H1 (cell line): ENCODE measurements around the gene TAGLN2. TPM values are rescaled to one million over a fixed set of nuclear protein-coding genes. Genes with fewer than 3 reads are reported as not detected.
A peak's percentile ranks its signal among the peaks of the same experiment; 100 is the strongest.

Source experiments
- CTCF ChIA-PET: fragments of 300-600 bp; sonication (Branson Sonifier 250); formaldehyde crosslinking; loops from one replicate; lab custom pipeline; 2021; ENCODE audit not compliant: partially characterized antibody; lab: Charles Lee
- POLR2A ChIA-PET: fragments of 300-600 bp; sonication (Branson Sonifier 250); formaldehyde crosslinking; loops from one replicate; lab custom pipeline; 2021; ENCODE audit warnings: inconsistent platforms; ENCODE audit not compliant: partially characterized antibody; lab: Charles Lee
- DNase-seq, 2 experiments: peaks; one replicate each; pipeline versions ENCODE4 v3.0.0 to v3.0.0-alpha.2; 2010 to 2022; ENCODE audit warnings: low spot score in 2 of 2, low read depth in 1 of 2, mixed read lengths in 1 of 2
- FAIRE-seq: peaks from 2 replicates; lab custom pipeline; 2011; peaks lifted over from hg19 to GRCh38; lab: Jason Lieb, UNC
- H2AFZ ChIP-seq: 2 replicates; pipeline ENCODE4 v1.8.1; 2012; ENCODE audit warnings: low read length, inconsistent platforms
- H2AK5ac ChIP-seq: 2 replicates; pipeline ENCODE4 v1.6.1; 2013; ENCODE audit warnings: low read depth, low read length
- H2BK120ac ChIP-seq: replicated peaks from 2 replicates; pipeline ENCODE3; 2013; ENCODE audit warnings: low read depth, low read length, inconsistent platforms
- H2BK12ac ChIP-seq: 2 replicates; pipeline ENCODE4 v1.6.1; 2013; ENCODE audit warnings: low read depth, low read length
- H2BK15ac ChIP-seq: 2 replicates; pipeline ENCODE4 v1.6.1; 2013; ENCODE audit warnings: low read length
- H2BK20ac ChIP-seq: 2 replicates; pipeline ENCODE4 v1.6.1; 2013; ENCODE audit warnings: low read length
- H2BK5ac ChIP-seq: 2 replicates; pipeline ENCODE4 v1.6.1; 2013; ENCODE audit warnings: low read depth, low read length
- H3K14ac ChIP-seq: 2 replicates; pipeline ENCODE4 v1.6.1; 2013; ENCODE audit warnings: inconsistent platforms; ENCODE audit not compliant: insufficient read length
- H3K18ac ChIP-seq: 2 replicates; pipeline ENCODE4 v1.6.1; 2013; ENCODE audit warnings: low read length; ENCODE audit errors: extremely low read depth
- H3K23ac ChIP-seq: 2 replicates; pipeline ENCODE4 v1.6.1; 2013; ENCODE audit warnings: inconsistent platforms; ENCODE audit not compliant: insufficient read length
- H3K23me2 ChIP-seq: 2 replicates; pipeline ENCODE4 v1.6.1; 2013; ENCODE audit warnings: low read depth, low read length
- H3K27ac ChIP-seq: 2 replicates; pipeline ENCODE4 v1.6.1; 2011; ENCODE audit warnings: low read depth, low read length, inconsistent platforms
- H3K27me3 ChIP-seq, 4 experiments: replicated peaks in 1 of 4; 1 replicate in 1 of 4; 2 replicates in 3 of 4; pipeline versions ENCODE4 v1.6.1 to v1.8.1; 2011 to 2013; ENCODE audit warnings: low read length in 3 of 4, mild to moderate bottlenecking in 3 of 4, inconsistent platforms in 2 of 4, mixed read lengths in 2 of 4, moderate library complexity in 1 of 4; ENCODE audit not compliant: control insufficient read depth in 3 of 4, insufficient read depth in 3 of 4; ENCODE audit errors: extremely low read depth in 1 of 4
- H3K36me3 ChIP-seq, 4 experiments: 2 replicates each; pipeline versions ENCODE4 v1.6.1 to v1.8.1; 2011 to 2013; ENCODE audit warnings: mild to moderate bottlenecking in 4 of 4, low read length in 3 of 4, moderate library complexity in 2 of 4, control low read depth in 1 of 4, inconsistent platforms in 1 of 4; ENCODE audit not compliant: insufficient read depth in 4 of 4, control insufficient read depth in 2 of 4
- H3K4ac ChIP-seq: replicated peaks from 2 replicates; pipeline ENCODE3; 2013; ENCODE audit warnings: low read length, low read depth, mixed read lengths, inconsistent platforms; ENCODE audit not compliant: insufficient read length
- H3K4me1 ChIP-seq, 4 experiments: replicated peaks in 1 of 4; 1 replicate in 1 of 4; 2 replicates in 3 of 4; pipeline versions ENCODE4 v1.6.1 to v1.8.1; 2011 to 2013; ENCODE audit warnings: low read length in 3 of 4, inconsistent platforms in 2 of 4, mixed read lengths in 1 of 4; ENCODE audit not compliant: insufficient read depth in 4 of 4, control insufficient read depth in 3 of 4
- H3K4me2 ChIP-seq, 2 experiments: 2 replicates each; pipeline versions ENCODE4 v1.6.1 to v1.8.1; 2011 to 2013; ENCODE audit warnings: low read depth in 2 of 2, low read length in 2 of 2, control low read depth in 1 of 2, inconsistent platforms in 1 of 2, mild to moderate bottlenecking in 1 of 2; ENCODE audit not compliant: insufficient read depth in 1 of 2
- H3K4me3 ChIP-seq, 4 experiments: fragments of 200-600, 300-600 bp in 1 of 4; sonication (generic), shearing (Covaris generic), sonication (Bioruptor Twin) in 1 of 4; 2 replicates each; pipeline versions ENCODE4 v1.5.1 to v1.8.1; 2011 to 2016; ENCODE audit warnings: low read length in 4 of 4, low read depth in 3 of 4, control low read depth in 2 of 4, inconsistent platforms in 2 of 4, mild to moderate bottlenecking in 2 of 4, mixed read lengths in 1 of 4, moderate library complexity in 1 of 4; ENCODE audit not compliant: insufficient read depth in 2 of 4; ENCODE audit errors: extremely low read depth in 1 of 4
- H3K56ac ChIP-seq: replicated peaks from 2 replicates; pipeline ENCODE3; 2013; ENCODE audit warnings: low read depth, mild to moderate bottlenecking, mixed read lengths, low read length, inconsistent platforms; ENCODE audit not compliant: insufficient read length
- H3K79me1 ChIP-seq: 2 replicates; pipeline ENCODE4 v1.6.1; 2013; ENCODE audit warnings: low read depth, low read length, control low read depth
- H3K79me2 ChIP-seq, 2 experiments: 2 replicates each; pipeline versions ENCODE4 v1.6.1 to v1.8.1; 2012 to 2013; ENCODE audit warnings: low read length in 2 of 2, mild to moderate bottlenecking in 2 of 2, inconsistent platforms in 1 of 2; ENCODE audit not compliant: insufficient read depth in 2 of 2, control insufficient read depth in 1 of 2
- H3K9ac ChIP-seq, 4 experiments: replicated peaks in 1 of 4; 1 replicate in 1 of 4; 2 replicates in 3 of 4; pipeline versions ENCODE4 v1.6.1 to v1.8.1; 2011 to 2013; ENCODE audit warnings: low read depth in 3 of 4, low read length in 3 of 4, control low read depth in 2 of 4, mild to moderate bottlenecking in 2 of 4, moderate library complexity in 2 of 4, inconsistent platforms in 1 of 4; ENCODE audit errors: extremely low read depth in 1 of 4
- H3K9me3 ChIP-seq, 2 experiments: 2 replicates each; pipeline versions ENCODE4 v1.6.1 to v1.8.1; 2012 to 2013; ENCODE audit warnings: mild to moderate bottlenecking in 2 of 2, moderate library complexity in 2 of 2, control low read depth in 1 of 2, inconsistent platforms in 1 of 2, low read depth in 1 of 2, low read length in 1 of 2, mixed read lengths in 1 of 2; ENCODE audit not compliant: insufficient read depth in 2 of 2
- H4K20me1 ChIP-seq, 2 experiments: replicated peaks in 1 of 2; 2 replicates each; pipeline versions ENCODE3 to v1.8.1; 2011 to 2013; ENCODE audit warnings: inconsistent platforms in 2 of 2, low read length in 2 of 2, mild to moderate bottlenecking in 1 of 2; ENCODE audit not compliant: insufficient read depth in 2 of 2, control insufficient read depth in 1 of 2
- H4K5ac ChIP-seq: 2 replicates; pipeline ENCODE4 v1.6.1; 2013; ENCODE audit warnings: low read length, low read depth, mixed read lengths, inconsistent platforms; ENCODE audit not compliant: insufficient read length
- H4K8ac ChIP-seq: 2 replicates; pipeline ENCODE4 v1.8.0; 2013; ENCODE audit warnings: mild to moderate bottlenecking, moderate library complexity, low read length, inconsistent platforms; ENCODE audit not compliant: insufficient read depth; ENCODE audit errors: extremely low read depth
- H4K91ac ChIP-seq: replicated peaks from 2 replicates; pipeline ENCODE3; 2013; ENCODE audit warnings: low read length, mixed read lengths, inconsistent platforms; ENCODE audit not compliant: insufficient read length
- E2F6 ChIP-seq: IDR thresholded peaks from 2 replicates; pipeline ENCODE4 v1.6.1; 2012; ENCODE audit warnings: inconsistent platforms
- SIRT6 ChIP-seq: IDR thresholded peaks from one replicate; pipeline ENCODE4 v1.7.1; 2012; ENCODE audit warnings: low read length, inconsistent platforms
- WGBS, 2 experiments: shearing (Covaris generic) in 1 of 2; methylation state at CpG; one replicate each; pipeline versions ENCODE4 v1.1.6 to v1.1.7; 2013 to 2015; ENCODE audit warnings: low lambda C conversion rate in 2 of 2, mixed read lengths in 2 of 2, inconsistent platforms in 1 of 2, low coverage in 1 of 2, missing lambda C conversion rate in 1 of 2; ENCODE audit not compliant: insufficient replicate concordance in 2 of 2, insufficient coverage in 1 of 2, insufficient read length in 1 of 2; ENCODE audit errors: extremely low coverage in 1 of 2, missing lambda C conversion rate in 1 of 2; 5-methylcytosine and 5-hydroxymethylcytosine counted together
- polyA plus RNA-seq, 7 experiments: library from polyadenylated mRNA; depleted of rRNA in 3 of 7; stranded (reverse) in 5 of 7; unstranded in 2 of 7; fragments of >200 nt in 5 of 7; fragments of 200-250 nt in 2 of 7; gene quantifications; 1 replicate in 5 of 7; 2 replicates in 1 of 7; 4 replicates in 1 of 7; pipeline versions ENCODE4 v1.2.1 to v1.2.3, GENCODE V29; 2011 to 2013; ENCODE audit warnings: missing spikeins in 2 of 7, mixed read lengths in 2 of 7
- total RNA-seq: library from RNA; stranded (reverse); fragmentation: NEBNext Ultra II Directional; extraction: Animal tissue kit (Norgen Biotek cat#: 25700); gene quantifications from 2 replicates; pipeline ENCODE4 v1.2.1, GENCODE V29; 2021

Gene TAGLN2
- total and polyA plus RNA-seq, 2 of the 8 experiments (the other 6 are each of a cell fraction or from before 2014, with no cell fraction given) = 93.0 to 114 TPM

GRCh38 chr1:159914252-159915018 is 10.9 kb downstream of the TAGLN2 start:
- Histone ChIP-seq H4K20me1 (no peaks in the 10 kb centered on the region), H2AK5ac (no peak overlapping the region; the same call in 1 of the 2 replicates), H4K5ac (no peak overlapping the region), H3K18ac (peak overlapping the region; percentile 42; the same call in 1 of the 2 replicates), H2BK15ac (no peak overlapping the region), H2BK12ac (peak overlapping the region; percentile 82), H3K4me2 (0 out of 4 replicates have a peak overlapping the region, but pooled peaks of 1 of the 2 experiments have one; percentile 27), H3K9me3 (no peaks in the 10 kb centered on the region), H3K4ac (peak overlapping the region; percentile 44), H3K23ac (no peak overlapping the region), H3K14ac (no peak overlapping the region), H3K23me2 (no peaks in the 10 kb centered on the region), H3K79me2 (no peaks in the 10 kb centered on the region), H4K91ac (peak overlapping the region; percentile 84), H3K9ac (no peak overlapping the region), H2AFZ (no peak overlapping the region), H3K79me1 (no peaks in the 10 kb centered on the region), H2BK5ac (peak overlapping the region; percentile 47), H3K4me3 (no peak overlapping the region), H4K8ac (no peak overlapping the region), H2BK120ac (peak overlapping the region; percentile 85), H2BK20ac (peak overlapping the region; percentile 16; the same call in 1 of the 2 replicates), H3K56ac (no peak overlapping the region), H3K36me3 (peaks cover 0 to 11% (median 0%) of the 10 kb centered on the region in 4 experiments; a peak in 3 of 8 replicates), H3K4me1 (peaks cover 17 to 39% (median 25%) of the 10 kb centered on the region in 4 experiments), H3K27me3 (no peaks in the 10 kb centered on the region; a peak in 1 of 7 replicates), H3K27ac (0 out of 2 replicates have a peak overlapping the region, but pooled peaks have one; percentile 20)
- no peak for DNase-seq
- no peak for FAIRE-seq
- CTCF ChIA-PET = interaction anchor here (0.6 to 7.5 kb wide), 5 partner anchors 9 to 1862 kb away, joined by 4 to 43 read pairs (median 6); no protein-coding TSS in a partner anchor
- WGBS, 2 experiments = 82% methylated on average over 10 of the region's 10 CpGs; no CpG with 5 or more reads in 1 of the 2 experiments
- POLR2A ChIA-PET = interaction anchor here (0.7 to 3.0 kb wide), 3 partner anchors 10 to 19 kb away, joined by 3 to 14 read pairs (median 3); partner anchors contain the start of gene TAGLN2
- TF ChIP-seq E2F6 (peak; percentile 35; the same call in 1 of the 2 replicates), SIRT6 (no peak)
- TF ChIP-seq, all 59 proteins: peak for 1
